ENCODE measurements around the gene AK8. TPM values are rescaled to one million over a fixed set of nuclear protein-coding genes. Genes with fewer than 3 reads are reported as not detected.
"Not testable (repeated sequence)": the region's sequence is repeated elsewhere in the genome, so short reads cannot be mapped to it uniquely, and the experiment has no call there.

Gene AK8
- total RNA-seq, 1 experiment from 2014 or later, result 0.42 TPM

DNA sequence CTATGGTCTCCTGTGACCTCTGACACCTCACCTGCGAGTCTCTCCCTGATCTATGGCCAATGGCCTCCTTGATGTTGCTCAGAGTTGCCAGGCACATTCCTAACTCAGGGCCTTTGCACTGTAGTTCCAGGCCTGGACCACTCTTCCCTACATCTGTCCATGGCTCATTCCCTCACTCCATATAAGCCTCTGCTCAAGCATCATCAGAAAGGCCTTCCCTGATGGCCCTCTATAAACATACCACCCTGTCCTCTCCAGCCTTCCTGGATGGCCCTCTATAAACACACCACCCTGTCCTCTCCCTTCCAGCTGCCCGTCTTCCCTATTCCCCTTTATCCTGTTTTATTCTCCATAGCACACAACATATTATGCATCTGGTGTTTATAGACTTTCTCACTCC lies 105.0 kb downstream of the AK8 start:
- no TSS peak for BruUV-seq (replicated peaks)
- no peaks in the 10 kb centered on the region for H3K9me3 Mint-ChIP-seq (ENCODE audit: unreplicated experiment)
- peaks cover 11% of the 10 kb centered on the region for H3K27me3 Mint-ChIP-seq (ENCODE audit: insufficient read depth, unreplicated experiment)
- intact Hi-C loops (cut with micrococcal nuclease), result no loop called here
- DNase-seq (ENCODE audit: unreplicated experiment), result no peak
- TF ChIP-seq, protein P1, sequence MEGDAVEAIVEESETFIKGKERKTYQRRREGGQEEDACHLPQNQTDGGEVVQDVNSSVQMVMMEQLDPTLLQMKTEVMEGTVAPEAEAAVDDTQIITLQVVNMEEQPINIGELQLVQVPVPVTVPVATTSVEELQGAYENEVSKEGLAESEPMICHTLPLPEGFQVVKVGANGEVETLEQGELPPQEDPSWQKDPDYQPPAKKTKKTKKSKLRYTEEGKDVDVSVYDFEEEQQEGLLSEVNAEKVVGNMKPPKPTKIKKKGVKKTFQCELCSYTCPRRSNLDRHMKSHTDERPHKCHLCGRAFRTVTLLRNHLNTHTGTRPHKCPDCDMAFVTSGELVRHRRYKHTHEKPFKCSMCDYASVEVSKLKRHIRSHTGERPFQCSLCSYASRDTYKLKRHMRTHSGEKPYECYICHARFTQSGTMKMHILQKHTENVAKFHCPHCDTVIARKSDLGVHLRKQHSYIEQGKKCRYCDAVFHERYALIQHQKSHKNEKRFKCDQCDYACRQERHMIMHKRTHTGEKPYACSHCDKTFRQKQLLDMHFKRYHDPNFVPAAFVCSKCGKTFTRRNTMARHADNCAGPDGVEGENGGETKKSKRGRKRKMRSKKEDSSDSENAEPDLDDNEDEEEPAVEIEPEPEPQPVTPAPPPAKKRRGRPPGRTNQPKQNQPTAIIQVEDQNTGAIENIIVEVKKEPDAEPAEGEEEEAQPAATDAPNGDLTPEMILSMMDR (IDR thresholded peaks at IDR 0.05; ENCODE audit: unreplicated experiment), result no peak
- CTCF ChIA-PET, result no interaction called here
- H3K4me3 Mint-ChIP-seq (ENCODE audit: unreplicated experiment), result no peak overlapping the region
- H3K27ac Mint-ChIP-seq (ENCODE audit: low read depth, unreplicated experiment), result no peak overlapping the region
- peaks cover 11% of the 10 kb centered on the region for H3K4me1 Mint-ChIP-seq (ENCODE audit: insufficient read depth, unreplicated experiment)
- POLR2A ChIA-PET, result no interaction called here
- H3K36me3 Mint-ChIP-seq (ENCODE audit: insufficient read depth, unreplicated experiment), result no peaks in the 10 kb centered on the region

DNA sequence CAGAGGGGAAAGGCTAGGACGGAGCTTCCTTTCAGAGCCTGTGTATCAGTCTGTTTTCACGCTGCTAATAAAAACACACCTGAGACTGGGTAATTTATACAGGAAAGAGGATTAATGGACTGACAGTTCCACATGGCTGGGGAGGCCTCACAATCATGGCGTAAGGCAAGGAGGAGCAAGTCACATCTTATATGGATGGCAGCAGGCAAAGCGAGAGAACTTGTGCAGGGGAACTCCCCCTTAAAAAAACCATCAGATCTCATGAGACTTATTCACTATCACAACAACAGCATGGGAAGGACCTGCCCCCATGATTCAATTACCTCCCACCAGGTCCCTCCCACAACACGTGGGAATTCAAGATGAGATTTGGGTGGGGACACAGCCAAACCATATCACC lies 106.3 kb downstream of the AK8 start:
- BruUV-seq (replicated peaks); DNase-seq (ENCODE audit: unreplicated experiment); H3K27ac Mint-ChIP-seq (ENCODE audit: low read depth, unreplicated experiment); intact Hi-C loops (cut with micrococcal nuclease); POLR2A ChIA-PET; H3K4me3 Mint-ChIP-seq (ENCODE audit: unreplicated experiment); H3K9me3 Mint-ChIP-seq (ENCODE audit: unreplicated experiment); H3K36me3 Mint-ChIP-seq (ENCODE audit: insufficient read depth, unreplicated experiment): not testable (repeated sequence)
- Mint-ChIP-seq H3K4me1 (ENCODE audit: insufficient read depth, unreplicated experiment) (peaks cover 11% of the 10 kb centered on the region), H3K27me3 (ENCODE audit: insufficient read depth, unreplicated experiment) (peaks cover 11% of the 10 kb centered on the region)
- CTCF ChIA-PET, result interaction anchor here (0.7 kb wide), 1 partner anchor 34 kb away, joined by 4 read pairs; no protein-coding TSS in a partner anchor

DNA sequence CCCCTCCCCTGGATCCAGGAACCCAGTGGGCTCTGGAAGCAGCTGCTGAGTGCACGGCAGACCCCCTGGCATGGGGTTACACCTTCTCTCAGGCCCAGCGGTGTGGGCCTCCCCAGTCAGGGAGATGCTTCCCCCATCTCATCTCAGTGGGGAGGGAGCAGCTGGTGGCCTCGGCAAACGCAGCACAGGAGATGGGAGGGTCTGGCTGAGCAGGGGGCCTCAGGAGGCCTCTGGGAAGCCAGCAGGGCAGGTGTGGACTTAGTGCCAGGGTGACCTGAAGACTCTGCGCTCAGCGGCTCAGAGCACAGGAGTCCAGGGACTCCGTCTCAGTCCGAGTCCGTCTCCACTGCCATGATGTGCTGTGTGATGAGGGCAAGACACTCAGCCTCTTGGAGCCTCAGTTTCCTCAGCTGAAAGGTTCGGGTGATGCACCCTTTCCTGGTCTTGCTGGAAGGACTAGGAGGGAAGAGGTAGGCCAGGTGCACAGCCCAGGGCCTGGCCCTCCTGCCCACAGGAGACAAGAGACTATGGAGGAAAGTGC lies 107.2 kb downstream of the AK8 start:
- peaks cover 11% of the 10 kb centered on the region for H3K4me1 Mint-ChIP-seq (ENCODE audit: insufficient read depth, unreplicated experiment)
- no peak overlapping the region for H3K4me3 Mint-ChIP-seq (ENCODE audit: unreplicated experiment)
- BruUV-seq (replicated peaks), result no TSS peak

DNA sequence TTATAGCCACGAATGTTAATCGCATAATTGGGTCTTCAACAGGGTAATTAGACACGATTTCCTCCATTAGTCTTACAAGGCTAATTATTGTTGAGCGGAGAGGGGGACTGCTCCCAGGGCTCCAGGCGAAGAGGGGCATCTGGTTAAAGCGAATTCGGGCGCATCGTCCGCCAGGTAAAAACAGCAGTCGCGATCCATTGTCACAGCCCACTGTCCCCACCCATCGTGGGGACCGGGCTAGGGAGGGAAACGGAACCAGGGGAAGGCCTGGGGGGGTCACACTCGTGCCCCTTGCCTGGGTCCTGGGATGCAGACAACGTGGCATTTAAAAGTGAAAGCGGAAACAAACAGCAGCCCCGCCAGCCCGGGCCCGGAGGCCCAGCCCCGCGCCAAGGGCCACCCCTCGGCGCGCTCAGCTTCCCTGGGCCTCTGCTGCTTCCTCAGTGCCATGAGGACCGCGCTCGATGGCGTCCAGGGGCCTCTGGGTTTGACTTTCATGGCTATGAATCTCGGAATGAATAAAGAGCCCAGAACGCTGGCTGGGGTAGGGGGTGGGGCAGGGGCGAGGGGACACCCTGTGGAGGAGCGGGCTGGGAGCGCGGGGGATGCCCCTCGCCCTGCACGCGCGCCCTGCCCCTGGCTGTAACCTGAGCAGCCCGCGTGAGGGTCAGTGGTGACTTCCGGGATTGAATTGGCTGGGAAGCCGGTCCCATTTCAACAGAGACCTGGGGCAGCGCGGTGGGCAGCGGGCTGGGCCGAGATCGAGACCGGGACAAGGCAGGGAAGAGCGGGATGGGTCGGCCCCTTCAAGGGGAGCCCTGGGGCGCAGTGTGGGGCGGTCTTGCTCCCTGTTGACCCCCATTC lies 107.9 kb downstream of the AK8 start:
- peaks cover 9% of the 10 kb centered on the region for H3K9me3 Mint-ChIP-seq (ENCODE audit: unreplicated experiment)
- H3K4me3 Mint-ChIP-seq (ENCODE audit: unreplicated experiment), result peak overlapping the region; percentile 74
- intact Hi-C loops (cut with micrococcal nuclease), result no loop called here
- TF ChIP-seq, protein P1 (IDR thresholded peaks at IDR 0.05; ENCODE audit: unreplicated experiment), result no peak
- peak overlapping the region; percentile 64 for H3K27ac Mint-ChIP-seq (ENCODE audit: low read depth, unreplicated experiment)
- ChIA-PET CTCF (interaction anchor here (0.8 kb wide), 1 partner anchor 195 kb away, joined by 5 read pairs; no protein-coding TSS in a partner anchor), POLR2A (interaction anchor here (0.6 to 1.8 kb wide), 10 partner anchors 8 to 125 kb away, joined by 3 to 8 read pairs (median 3); partner anchors contain the start of genes DDX31 and GTF3C4)
- H3K36me3 Mint-ChIP-seq (ENCODE audit: insufficient read depth, unreplicated experiment), result no peaks in the 10 kb centered on the region
- no peak for DNase-seq (ENCODE audit: unreplicated experiment)
- H3K4me1 Mint-ChIP-seq (ENCODE audit: insufficient read depth, unreplicated experiment), result peaks cover 11% of the 10 kb centered on the region
- BruUV-seq (replicated peaks), result no TSS peak
- H3K27me3 Mint-ChIP-seq (ENCODE audit: insufficient read depth, unreplicated experiment), result peaks cover 11% of the 10 kb centered on the region

More for the DNA sequence above, 107.2 kb downstream of the AK8 start:
- POLR2A ChIA-PET, result interaction anchor here (1.3 kb wide), 1 partner anchor 10 kb away, joined by 3 read pairs; no protein-coding TSS in a partner anchor
- CTCF ChIA-PET, result interaction anchor here (0.7 kb wide), 1 partner anchor 35 kb away, joined by 4 read pairs; no protein-coding TSS in a partner anchor
- H3K27ac Mint-ChIP-seq (ENCODE audit: low read depth, unreplicated experiment), result no peak overlapping the region
- H3K9me3 Mint-ChIP-seq (ENCODE audit: unreplicated experiment), result peaks cover 9% of the 10 kb centered on the region
- TF ChIP-seq, protein P1 (IDR thresholded peaks at IDR 0.05; ENCODE audit: unreplicated experiment), result no peak
- no peak for DNase-seq (ENCODE audit: unreplicated experiment)
- H3K36me3 Mint-ChIP-seq (ENCODE audit: insufficient read depth, unreplicated experiment), result no peaks in the 10 kb centered on the region
- peaks cover 11% of the 10 kb centered on the region for H3K27me3 Mint-ChIP-seq (ENCODE audit: insufficient read depth, unreplicated experiment)
- intact Hi-C loops (cut with micrococcal nuclease), result no loop called here
